ELF-1 (cell line): Measurements from ENCODE around the gene MAOB.
"Not testable (repeated sequence)": the region's sequence is repeated elsewhere in the genome, so short reads cannot be mapped to it uniquely, and the experiment has no call there.

Source experiments
- DNase-seq: peaks from one replicate; pipeline ENCODE4 v3.0.0-alpha.2; 2016; ENCODE audit warnings: low read depth, low spot score

The MAOB gene

DNA sequence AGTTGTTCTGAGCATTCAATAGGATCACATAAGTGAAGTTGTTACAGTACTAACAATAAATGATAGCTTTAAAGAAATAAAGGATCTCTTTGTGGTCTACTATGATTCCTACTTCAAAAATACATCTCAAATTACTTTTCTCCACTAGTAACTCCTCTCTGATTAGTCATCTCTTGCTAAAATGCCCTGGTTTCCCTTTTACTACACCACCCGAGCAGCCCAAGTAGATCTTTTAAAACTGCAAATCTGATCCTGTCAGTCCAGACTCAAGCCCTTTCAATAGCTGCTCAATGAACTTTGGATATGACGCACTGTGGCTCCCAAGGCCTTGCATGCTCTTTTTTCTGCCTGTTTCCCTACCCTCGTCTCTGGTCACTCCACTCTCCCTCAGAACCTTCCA lies 128.6 kb downstream of the MAOB start:
- DNase-seq: no peak

DNA sequence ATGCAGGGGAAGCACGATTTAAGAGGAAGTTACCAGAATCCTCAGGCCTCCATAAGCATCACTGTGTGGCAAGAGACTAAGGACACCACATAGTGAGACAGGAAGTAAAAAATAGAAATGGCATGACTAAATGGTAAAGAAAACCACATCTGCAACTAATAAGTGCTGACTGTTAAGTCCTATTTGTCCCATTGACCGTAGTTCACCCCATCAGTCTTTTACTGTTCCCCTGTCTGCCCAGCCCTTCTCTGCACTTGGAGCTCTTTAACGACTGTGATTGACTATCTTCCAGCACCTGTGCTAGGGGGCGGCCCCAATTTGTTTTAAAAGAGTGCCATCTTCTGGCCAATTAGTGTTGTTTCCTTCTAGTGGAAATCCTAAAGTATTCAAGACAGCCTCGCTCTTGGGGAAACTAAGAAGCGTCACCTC lies 132.0 kb downstream of the MAOB start:
- peak; percentile 61 for DNase-seq

DNA sequence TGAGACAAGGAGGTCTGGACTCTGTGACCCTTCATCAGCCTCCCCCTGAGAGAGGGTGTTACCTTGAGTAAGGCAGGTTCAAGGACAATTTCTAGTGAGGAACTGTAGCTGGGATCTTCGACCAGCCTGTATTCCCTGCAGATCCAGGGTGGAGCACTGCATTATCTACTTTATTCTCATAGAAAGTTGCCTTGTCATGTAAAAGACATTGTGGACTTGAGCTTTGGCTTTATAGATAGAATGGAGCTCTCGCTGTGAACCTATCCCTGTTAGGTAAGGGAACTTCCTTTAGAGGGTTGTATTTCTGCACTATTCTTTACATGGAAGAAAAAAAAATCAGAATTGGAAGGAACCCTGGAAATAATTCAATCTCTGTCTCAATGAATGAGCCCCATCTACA lies 134.8 kb downstream of the MAOB start:
- no peak for DNase-seq

DNA sequence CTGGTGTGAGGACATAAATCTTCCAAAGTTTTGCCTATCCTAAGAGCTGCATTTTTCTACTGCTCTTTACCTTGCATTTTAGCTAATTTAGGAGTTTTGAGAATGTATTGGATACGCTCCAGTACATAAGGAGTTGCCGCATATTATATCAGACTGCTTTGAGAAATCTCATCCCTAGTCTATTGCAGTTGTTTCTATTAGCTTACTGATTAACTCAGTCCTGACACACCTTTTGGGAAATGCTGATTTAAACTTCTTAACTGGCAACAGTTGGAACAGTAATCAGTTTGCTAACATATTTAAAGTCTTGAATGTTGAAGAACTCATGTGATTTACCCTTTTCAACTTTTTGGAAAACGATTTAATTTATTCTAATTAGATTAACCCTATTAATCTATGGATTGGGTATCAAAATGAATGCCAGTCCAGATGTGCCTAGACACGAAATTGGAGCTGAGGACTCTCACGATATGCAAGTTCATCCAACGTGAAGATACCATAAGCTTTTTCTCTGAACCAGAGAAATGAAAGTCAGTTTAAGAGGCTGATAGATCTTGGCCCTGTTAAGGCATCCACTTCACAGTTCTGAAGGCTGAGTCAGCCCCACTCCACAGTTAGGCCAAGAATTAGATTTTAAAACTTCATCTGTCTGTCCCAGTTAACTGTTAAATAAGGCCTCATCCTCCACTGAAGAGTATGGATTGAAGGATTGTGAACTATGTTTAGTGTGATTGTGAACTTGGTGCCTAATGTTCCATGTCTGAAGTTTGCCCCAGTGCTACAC lies 136.1 kb downstream of the MAOB start:
- DNase-seq: no peak

DNA sequence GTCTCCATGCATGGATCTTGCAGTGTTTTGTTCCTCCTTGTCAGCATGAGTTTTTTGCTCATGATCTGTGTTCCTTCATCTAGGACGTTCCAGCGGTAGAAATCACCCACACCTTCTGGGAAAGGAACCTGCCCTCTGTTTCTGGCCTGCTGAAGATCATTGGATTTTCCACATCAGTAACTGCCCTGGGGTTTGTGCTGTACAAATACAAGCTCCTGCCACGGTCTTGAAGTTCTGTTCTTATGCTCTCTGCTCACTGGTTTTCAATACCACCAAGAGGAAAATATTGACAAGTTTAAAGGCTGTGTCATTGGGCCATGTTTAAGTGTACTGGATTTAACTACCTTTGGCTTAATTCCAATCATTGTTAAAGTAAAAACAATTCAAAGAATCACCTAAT lies 138.0 kb downstream of the MAOB start:
- DNase-seq: no peak

DNA sequence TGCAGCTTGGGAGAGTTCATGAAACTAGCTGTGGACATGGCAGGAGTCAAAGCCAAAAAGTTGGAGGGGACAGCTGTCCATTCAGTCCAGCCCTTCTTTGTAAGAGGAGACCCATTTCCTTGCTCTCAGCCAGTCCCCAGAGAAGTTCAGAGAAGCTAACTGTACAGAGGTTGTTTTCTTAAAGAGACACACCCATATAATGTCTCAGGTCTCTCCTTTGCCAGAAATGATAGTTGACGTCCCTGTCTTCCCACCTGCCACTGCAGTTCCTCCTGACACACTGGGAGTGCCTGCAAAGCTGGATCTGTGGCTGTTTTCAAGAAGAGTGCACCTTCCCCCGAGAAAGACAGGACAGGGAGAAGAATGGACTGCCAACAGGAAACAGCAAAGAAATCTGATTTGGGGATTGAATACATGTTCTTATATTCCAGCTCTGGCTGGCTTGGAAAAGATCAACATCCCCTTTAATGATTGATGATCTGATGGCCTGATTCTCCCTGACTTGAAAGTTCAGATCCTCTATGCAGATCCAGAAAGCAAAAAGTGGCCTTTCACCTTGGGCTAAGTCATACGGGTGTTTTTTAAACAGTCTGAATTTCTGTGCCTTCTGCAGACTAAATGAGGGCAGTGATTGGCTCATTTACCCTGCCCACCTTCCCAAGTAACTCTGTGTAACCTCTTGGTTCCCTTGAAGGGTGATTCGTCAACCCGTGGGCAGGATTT lies 139.0 kb downstream of the MAOB start:
- DNase-seq: no peak

DNA sequence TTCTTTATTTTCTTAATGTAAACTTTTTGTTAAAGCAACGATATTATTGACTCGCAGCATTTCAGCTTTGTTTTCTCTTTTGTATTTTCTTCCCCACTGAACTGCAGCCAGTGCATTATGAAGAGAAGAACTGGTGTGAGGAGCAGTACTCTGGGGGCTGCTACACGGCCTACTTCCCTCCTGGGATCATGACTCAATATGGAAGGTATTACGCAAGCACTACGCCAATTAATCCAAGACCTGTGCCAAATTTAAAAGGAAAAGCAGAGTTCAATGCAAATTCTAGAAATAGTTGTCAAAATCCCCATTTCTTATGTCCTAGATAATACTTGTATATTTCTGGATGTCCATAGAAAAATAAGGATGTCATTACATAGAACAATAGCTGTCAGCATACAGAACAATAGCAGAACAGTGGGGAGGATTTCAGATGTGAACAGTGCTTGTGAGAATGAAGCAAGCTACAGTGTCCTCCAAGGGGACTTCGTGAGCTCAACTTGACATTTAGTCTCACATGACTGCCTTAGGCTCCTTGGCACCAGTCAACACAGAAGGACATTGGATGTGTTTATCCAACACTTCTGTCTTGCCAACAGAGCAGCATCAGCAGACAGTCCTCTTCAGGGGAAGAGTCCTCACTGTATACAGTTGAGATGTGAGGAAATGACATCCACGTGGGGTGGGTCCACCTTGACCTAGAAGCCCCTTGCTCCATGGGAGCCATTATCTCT lies 140.2 kb downstream of the MAOB start:
- no peak for DNase-seq

DNA sequence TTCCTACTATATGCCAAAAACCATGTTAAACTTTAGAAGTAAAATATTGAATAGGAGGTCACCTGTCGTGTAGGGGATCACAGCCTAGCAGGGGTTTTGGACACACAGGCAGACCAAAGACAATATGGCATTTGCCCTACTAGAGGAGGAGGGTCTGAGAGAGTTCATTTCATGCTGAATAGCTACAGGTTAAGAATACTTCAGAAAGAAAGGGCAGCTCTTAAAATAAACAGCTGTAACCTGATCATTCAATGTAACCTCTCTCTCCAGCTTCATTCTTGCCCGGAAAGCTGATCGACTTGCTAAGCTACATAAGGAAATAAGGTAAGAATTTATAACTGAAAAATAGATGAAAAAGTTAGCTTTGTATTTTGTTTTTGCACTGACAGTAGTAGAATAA lies 146.3 kb downstream of the MAOB start:
- DNase-seq: no peak

DNA sequence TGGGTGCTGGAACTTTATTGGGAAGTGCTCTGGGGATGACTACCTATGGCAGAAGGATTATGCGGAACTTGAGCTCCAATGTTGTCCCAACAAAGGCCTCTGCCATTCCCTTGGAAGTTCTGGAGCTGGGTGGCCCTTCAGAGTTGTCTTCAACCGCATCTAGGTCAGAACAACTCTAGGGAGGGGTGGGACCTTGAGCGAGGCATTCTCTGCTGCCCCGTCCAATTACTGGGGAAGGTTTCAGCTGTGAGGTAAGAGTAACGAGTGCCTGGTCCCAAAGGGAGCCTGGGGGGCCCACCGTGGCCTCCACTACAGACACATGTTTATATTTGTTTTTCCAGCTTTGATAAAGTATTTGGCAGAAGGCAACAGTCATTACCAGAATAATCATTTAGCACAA lies 146.7 kb downstream of the MAOB start:
- no peak for DNase-seq

DNA sequence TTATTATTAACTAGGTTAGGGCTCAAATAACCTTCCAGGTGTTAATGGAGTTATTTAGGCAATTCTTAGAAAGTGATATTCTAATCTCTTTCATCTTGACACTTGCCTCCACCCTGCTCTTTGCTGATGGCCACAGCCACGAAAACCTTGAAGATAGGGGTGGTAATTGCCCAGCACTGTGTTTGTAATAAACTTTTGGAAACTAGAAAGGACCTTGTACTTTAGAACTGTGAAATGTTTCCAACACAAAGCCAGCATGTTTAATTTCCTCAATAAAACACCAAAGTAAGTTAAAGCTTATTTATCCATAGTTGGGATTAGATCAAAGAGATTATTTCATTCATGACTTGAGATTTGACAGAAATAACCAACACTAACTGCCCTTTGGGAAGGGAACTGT lies 147.8 kb downstream of the MAOB start:
- DNase-seq: no peak

DNA sequence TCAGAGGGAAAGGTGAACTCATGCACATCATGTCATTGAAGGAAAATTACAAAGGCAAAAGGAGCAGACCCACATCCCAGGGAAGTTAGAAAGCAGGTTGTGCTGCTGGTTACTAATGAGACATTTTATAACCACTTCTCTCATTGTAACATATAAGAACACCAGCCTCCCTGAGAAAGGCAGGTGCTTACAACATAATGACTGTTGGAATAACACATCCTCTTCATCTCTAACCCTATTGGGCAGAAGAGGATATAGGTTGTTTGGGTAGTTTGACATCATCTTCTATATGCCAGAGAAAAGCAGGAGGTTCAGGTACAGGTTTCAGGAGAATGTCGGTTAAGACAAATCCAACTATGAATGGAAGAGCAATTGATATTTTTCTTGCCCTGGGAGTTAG lies 148.6 kb downstream of the MAOB start:
- no peak for DNase-seq

DNA sequence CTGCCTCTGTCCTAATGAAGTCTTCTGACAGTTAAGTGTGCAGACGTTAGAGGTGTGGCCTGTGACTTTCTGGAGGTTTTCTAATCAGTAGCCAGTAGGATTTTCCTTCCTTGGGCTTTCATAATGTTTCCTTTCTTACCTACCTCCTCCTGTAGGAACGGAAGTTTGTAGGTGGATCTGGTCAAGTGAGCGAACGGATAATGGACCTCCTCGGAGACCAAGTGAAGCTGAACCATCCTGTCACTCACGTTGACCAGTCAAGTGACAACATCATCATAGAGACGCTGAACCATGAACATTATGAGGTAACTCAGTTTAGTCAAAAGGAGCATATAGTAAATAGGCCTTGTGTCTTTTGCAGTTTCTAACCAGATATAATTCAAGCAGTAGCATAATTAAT lies 151.2 kb downstream of the MAOB start:
- DNase-seq: no peak

DNA sequence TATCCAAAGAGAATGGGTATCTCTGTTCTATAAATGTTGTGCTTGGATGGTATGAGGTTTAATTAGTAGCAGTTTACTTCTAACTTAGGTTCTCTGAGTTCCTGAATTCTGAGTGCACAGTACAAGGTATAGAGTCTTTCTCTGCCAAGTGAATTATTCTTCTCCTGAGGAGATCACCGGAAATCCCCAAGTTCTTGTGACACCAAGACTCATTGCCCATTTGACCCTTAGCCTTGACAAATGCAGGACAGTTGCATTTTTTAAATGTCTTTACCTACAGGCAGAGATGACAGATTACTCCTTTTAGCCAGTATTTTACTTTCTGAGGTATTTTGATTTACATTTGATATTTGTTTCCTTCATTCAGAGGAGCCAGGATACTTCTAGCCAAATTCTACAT lies 153.3 kb downstream of the MAOB start:
- no peak for DNase-seq

DNA sequence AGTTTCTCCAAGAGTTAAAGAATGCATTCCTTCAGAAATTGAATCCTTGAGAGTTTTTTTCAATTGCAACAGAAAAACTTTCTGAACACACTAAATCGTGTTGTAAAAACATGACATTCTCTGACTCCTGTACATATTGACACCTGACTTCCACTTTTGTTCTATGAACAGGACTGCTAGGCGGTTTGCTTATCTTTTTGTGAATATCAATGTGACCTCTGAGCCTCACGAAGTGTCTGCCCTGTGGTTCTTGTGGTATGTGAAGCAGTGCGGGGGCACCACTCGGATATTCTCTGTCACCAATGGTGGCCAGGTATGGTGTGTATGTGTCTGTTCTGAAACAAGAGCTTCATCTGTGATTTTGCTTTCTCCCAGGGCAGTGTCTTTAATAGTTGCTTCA lies 154.2 kb downstream of the MAOB start:
- DNase-seq: no peak

DNA sequence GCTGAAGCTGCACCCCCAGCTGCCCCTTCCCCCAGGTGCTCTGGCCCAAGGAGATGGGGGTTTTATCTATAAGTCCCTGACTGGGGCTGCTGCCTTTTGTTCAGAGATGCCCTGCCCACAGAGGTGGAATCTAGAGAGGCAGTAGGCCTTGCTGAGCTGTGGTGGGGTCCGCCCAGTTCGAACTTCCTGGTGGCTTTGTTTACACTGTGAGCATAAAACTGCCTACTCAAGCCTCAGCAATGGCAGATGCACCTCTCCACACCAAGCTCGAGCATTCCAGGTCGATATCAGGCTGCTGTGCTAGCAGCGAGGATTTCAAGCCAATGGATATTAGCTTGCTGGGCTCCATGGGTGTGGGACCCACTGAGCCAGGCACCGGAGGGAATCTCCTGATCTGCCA lies 155.0 kb downstream of the MAOB start:
- not testable (repeated sequence) for DNase-seq

DNA sequence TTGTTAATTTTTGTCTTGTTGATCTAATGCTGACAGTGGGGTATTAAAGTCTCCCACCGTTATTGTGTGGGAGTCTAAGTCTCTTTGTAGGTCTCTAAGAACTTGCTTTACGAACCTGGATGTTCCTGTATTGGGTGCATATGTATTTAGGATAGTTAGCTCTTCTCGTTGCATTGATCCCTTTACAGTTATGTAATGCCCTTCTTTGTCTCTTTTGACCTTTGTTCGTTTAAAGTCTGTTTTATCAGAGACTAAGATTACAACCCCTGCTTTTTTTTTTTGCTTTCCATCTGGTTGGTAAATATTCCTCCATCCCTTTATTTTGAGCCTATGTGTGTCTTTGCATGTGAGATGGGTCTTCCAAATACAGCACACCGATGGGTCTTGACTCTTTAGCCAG lies 157.0 kb downstream of the MAOB start:
- DNase-seq: not testable (repeated sequence)

DNA sequence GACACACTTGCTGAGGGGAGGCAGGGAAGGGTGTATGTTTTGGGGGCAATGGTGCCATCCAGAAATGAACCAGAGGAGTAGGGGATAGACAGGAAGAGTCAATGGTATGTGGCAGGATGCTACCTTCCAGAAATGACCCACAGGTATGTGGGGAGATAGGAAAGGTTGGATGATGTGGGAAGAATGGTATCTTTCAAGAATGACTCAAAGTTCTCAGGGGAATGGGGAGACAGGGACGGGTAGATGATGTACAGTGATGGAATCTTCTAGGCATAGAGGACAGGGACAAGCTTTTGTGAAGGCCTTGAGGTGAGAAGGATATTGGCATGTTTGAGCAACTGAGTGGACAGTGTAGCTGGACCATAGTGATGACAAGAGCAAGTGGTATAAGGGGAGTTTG lies 161.3 kb downstream of the MAOB start:
- DNase-seq: no peak

DNA sequence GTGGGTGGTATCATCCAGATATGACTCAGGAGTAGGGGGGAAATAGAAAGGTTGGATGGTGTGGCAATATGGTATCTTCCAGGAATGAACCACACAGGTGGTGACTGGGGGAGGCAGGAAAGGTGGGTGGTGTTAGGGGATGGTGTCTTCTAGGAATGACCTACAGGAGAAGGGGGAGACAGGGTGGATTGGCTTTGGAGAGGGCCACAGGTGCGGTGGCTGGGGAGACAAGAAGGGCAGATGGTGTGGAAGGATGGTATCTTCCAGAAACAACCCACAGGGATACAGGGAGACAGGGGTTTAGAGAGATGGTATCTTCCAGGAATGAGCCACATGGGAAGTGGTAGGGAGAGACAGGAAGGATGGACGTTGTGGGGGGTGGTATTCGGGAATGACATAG lies 162.2 kb downstream of the MAOB start:
- no peak for DNase-seq

DNA sequence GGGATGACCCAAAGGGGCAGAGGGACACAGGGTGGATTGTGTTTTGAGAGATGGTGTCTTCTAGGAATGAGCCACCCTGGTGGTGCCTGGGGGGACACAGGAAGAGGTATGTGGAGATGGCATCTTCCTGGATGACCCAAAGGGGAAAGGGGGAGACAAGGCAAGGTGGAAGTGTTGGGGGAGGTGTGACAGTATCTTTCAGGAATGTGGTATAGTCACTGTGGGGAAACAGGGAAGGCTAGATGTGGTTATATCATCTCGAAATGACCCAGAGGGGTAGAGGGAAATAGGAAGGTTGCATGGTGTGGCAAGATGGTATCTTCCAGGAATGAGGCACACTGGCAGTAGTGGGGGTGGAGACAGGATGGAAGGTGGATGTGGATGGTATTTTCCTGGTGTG lies 163.3 kb downstream of the MAOB start:
- no peak for DNase-seq

DNA sequence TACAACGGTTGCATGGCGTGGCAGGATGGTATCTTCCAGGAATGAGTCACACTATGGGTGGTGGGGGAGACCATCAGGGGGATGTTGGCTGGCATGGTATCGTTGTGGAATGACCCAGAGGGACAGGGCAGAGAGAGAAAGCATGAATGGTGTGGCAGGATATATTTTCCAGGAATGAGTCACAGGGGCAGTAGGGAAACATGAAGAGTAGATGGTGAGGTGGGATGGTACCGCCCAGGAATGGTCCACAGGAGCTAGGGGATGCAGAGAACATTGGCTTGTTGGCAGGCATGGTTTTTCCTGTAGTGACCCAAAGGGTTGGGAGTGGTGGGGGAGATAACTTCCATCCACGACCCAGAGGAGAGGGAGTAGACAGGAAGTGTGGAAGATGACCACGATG lies 163.7 kb downstream of the MAOB start:
- DNase-seq: no peak

DNA sequence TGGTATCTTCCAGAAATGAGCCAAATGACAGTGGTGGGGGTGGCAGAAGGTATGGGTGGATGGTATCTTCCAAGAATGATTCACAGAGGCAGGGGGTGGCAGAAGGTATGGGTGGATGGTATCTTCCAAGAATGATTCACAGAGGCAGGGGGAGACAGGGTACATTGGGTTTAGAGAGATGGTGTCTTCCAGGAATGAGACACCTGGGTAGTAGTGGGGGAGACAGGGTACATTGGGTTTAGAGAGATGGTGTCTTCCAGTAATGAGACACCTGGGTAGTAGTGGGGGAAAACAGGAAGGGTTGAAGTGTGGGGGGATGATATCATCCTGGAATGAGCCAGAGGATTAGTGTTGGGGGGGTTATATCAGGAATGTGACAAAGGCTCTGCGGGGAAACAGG lies 164.2 kb downstream of the MAOB start:
- DNase-seq: no peak

DNA sequence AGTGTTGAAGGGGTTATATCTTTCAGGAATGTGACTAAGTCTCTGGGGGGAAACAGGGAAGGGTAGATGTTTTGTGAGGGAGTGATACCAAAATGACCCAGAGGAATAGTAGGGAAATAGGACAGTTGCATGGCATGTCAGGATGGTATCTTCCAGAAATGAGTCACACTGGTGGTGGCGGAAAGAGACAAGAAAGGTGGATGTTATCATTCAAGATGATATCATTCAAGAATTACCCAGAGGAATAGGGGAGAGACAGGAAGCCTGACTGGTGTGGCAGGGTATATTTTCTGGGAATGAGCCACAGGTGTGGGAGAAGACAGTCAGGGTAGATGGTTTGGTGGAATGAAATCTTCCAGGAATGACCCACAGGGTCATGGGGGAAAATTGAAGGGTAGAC lies 165.1 kb downstream of the MAOB start:
- no peak for DNase-seq

DNA sequence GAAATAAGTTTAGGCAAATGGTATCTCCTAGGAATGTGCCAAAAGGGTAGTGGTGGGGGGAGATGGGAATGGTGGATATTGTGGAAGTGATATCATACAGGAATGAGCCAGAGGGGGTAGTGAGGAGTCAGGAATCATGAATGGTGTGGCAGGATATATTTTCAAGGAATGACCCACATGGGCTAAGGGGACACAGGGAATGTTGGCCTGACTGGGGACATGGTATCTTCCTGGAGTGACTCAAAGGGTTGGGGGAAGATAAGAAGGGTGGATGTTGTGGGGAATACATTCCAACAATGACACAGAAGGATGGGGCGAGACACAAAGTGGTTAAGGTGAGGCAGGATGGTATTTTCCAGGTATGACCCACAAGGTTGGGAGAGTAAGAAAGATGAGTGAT lies 165.6 kb downstream of the MAOB start:
- DNase-seq: no peak
